HepG2 (cell line): ENCODE data around the gene HMCN2. TPM values are rescaled to one million over a fixed set of nuclear protein-coding genes. Genes with fewer than 3 reads are reported as not detected.

Experiments
- AFF4 ChIP-seq: sonication (generic); formaldehyde crosslinking; IDR thresholded peaks from 2 replicates; pipeline ENCODE4 v1.4.0; 2020; ENCODE audit warnings: missing genetic modification reagents
- ESRRA ChIP-seq: sonication (generic); formaldehyde crosslinking; IDR thresholded peaks from 2 replicates; pipeline ENCODE4 v1.5.1; 2020; ENCODE audit warnings: mild to moderate bottlenecking, low read depth, missing genetic modification reagents
- HNF1B ChIP-seq: sonication (generic); formaldehyde crosslinking; IDR thresholded peaks from 2 replicates; pipeline ENCODE4 v1.5.1; 2020; ENCODE audit warnings: mild to moderate bottlenecking, moderate library complexity, missing genetic modification reagents
- MED13 ChIP-seq: sonication (generic); formaldehyde crosslinking; IDR thresholded peaks from 2 replicates; pipeline ENCODE4 v1.5.0; 2020; ENCODE audit warnings: missing genetic modification reagents
- PAWR ChIP-seq: sonication (generic); formaldehyde crosslinking; IDR thresholded peaks from 2 replicates; pipeline ENCODE4 v1.4.0; 2020; ENCODE audit warnings: missing genetic modification reagents, mild to moderate bottlenecking, borderline replicate concordance
- PPARG ChIP-seq: conservative IDR thresholded peaks from 2 replicates; pipeline ENCODE4 v1.6.1; 2016; ENCODE audit warnings: missing biosample characterization, missing genetic modification reagents
- SOX13 ChIP-seq, 3 experiments: fragments of 450-650 bp in 1 of 3; sonication (generic) in 1 of 3; formaldehyde crosslinking in 1 of 3; IDR thresholded peaks in 2 of 3; conservative IDR thresholded peaks in 1 of 3; 2 replicates each; pipeline versions ENCODE4 v1.5.0 to v1.6.1; 2016 to 2020; ENCODE audit warnings: antibody characterized with exemption in 1 of 3, mild to moderate bottlenecking in 1 of 3, missing compliant biosample characterization in 1 of 3, missing genetic modification reagents in 1 of 3, moderate library complexity in 1 of 3
- SUZ12 ChIP-seq: fragments of 150-350 bp; IDR thresholded peaks from 2 replicates; pipeline ENCODE4 v1.6.1; 2014; ENCODE audit warnings: low read depth, low read length
- TAF15 ChIP-seq: fragments of 200-400 bp; formaldehyde crosslinking; IDR thresholded peaks from one replicate; pipeline ENCODE4 v1.6.1; 2018; ENCODE audit warnings: mild to moderate bottlenecking, low read depth, low read length; ENCODE audit not compliant: poor library complexity, severe bottlenecking
- U2AF2 ChIP-seq: fragments of 200-400 bp; formaldehyde crosslinking; IDR thresholded peaks from 2 replicates; pipeline ENCODE4 v1.6.1; 2017; ENCODE audit warnings: low read depth, mild to moderate bottlenecking, low read length
- XBP1 ChIP-seq: sonication (generic); formaldehyde crosslinking; IDR thresholded peaks from 2 replicates; pipeline ENCODE4 v1.5.0; 2020; ENCODE audit warnings: missing genetic modification reagents
- ZFAT ChIP-seq: sonication (generic); formaldehyde crosslinking; conservative IDR thresholded peaks from 2 replicates; pipeline ENCODE4 v1.8.1; 2023; ENCODE audit warnings: missing genetic modification reagents, inconsistent platforms
- ZFP36 ChIP-seq: fragments of 150-350 bp; IDR thresholded peaks from 2 replicates; pipeline ENCODE4 v1.6.1; 2018; ENCODE audit warnings: borderline replicate concordance, low read length, low read depth; ENCODE audit not compliant: partially characterized antibody
- ZMYM2 ChIP-seq: sonication (generic); formaldehyde crosslinking; IDR thresholded peaks from 2 replicates; pipeline ENCODE4 v1.8.0; 2022; ENCODE audit warnings: mild to moderate bottlenecking, missing genetic modification reagents
- ZNF17 ChIP-seq: sonication (generic); formaldehyde crosslinking; IDR thresholded peaks from 2 replicates; pipeline ENCODE4 v1.5.0; 2020; ENCODE audit warnings: mild to moderate bottlenecking, missing genetic modification reagents
- ZNF276 ChIP-seq: sonication (generic); formaldehyde crosslinking; IDR thresholded peaks from 2 replicates; pipeline ENCODE4 v1.4.0; 2020; ENCODE audit warnings: mild to moderate bottlenecking, low read depth, missing genetic modification reagents
- ZNF280D ChIP-seq: sonication (generic); formaldehyde crosslinking; IDR thresholded peaks from 2 replicates; pipeline ENCODE4 v1.5.1; 2020; ENCODE audit warnings: mild to moderate bottlenecking, missing genetic modification reagents
- polyA plus RNA-seq, 8 experiments: library from polyadenylated mRNA; depleted of rRNA in 3 of 8; stranded (reverse) in 7 of 8; unstranded in 1 of 8; fragments of >200 nt; fragmentation: Illumina TruSeq in 4 of 8; extraction: Trizol in 4 of 8; gene quantifications; 2 replicates each; pipeline versions ENCODE4 v1.2.1 to v1.2.3, GENCODE V29; 2011 to 2016; ENCODE audit warnings: low read depth in 4 of 8, missing spikeins in 1 of 8, mixed read lengths in 1 of 8; ENCODE audit not compliant: insufficient read depth in 1 of 8
- total RNA-seq, 5 experiments: library from RNA; depleted of rRNA; stranded (reverse); fragments of >200 nt; fragmentation: Illumina TruSeq; extraction: Trizol; gene quantifications; 2 replicates each; pipeline ENCODE4 v1.2.3, GENCODE V29; 2016; ENCODE audit warnings: low read depth in 1 of 5

The HMCN2 gene
- total and polyA plus RNA-seq, 2 of the 13 experiments (the other 11 are each of a cell fraction or from before 2014, with no cell fraction given) = 0.09 TPM; not detected in 1

- TF ChIP-seq ESRRA (CRISPR knock-in tag) (peak; percentile 96), ZNF280D (CRISPR knock-in tag) (peak; percentile 38; the same call in 1 of the 2 replicates), ZFAT (CRISPR knock-in tag) (0 out of 2 replicates have a peak, but pooled peaks have one; percentile 69), ZNF17 (CRISPR knock-in tag) (0 out of 2 replicates have a peak, but pooled peaks have one; percentile 45), TAF15 (no peak), XBP1 (no peak; the same call in 1 of the 2 replicates), ZFP36 (no peak), HNF1B (CRISPR knock-in tag) (peak; percentile 93), SOX13 (IDR thresholded peaks at IDR 0.05) (no peak), SOX13 (CRISPR knock-in tag; conservative IDR thresholded peaks at IDR 0.05 in 1 of 2, IDR thresholded peaks at IDR 0.05 in 1 of 2) (peak in 1 of 2 experiments; percentile 88; a peak in 2 of 4 replicates), U2AF2 (no peak), PPARG (CRISPR knock-in tag) (peak; percentile 83), MED13 (CRISPR knock-in tag) (peak; percentile 61), ZNF276 (CRISPR knock-in tag) (peak; percentile 93; the same call in 1 of the 2 replicates), AFF4 (no peak), ZMYM2 (CRISPR knock-in tag) (0 out of 2 replicates have a peak, but pooled peaks have one; percentile 58), SUZ12 (no peak), PAWR (CRISPR knock-in tag) (no peak)
Observed at GRCh38 chr9:130450344-130451003, 184.9 kb downstream of the HMCN2 start (continued).
